Psoas muscle (tissue), 8 donors: ENCODE data around the gene KY. TPM values are rescaled to one million over a fixed set of nuclear protein-coding genes. Genes with fewer than 3 reads are reported as not detected.

Source experiments
- ATAC-seq, 4 donors: fragments of 200-7000 bp; cut with Tn5 transposase; one replicate each; pipeline ENCODE4 v1.9.1; 2020; ENCODE audit warnings: moderate library complexity in 3 of 4, mild to moderate bottlenecking in 2 of 4
- DNase-seq, 2 donors: peaks; one replicate each; pipeline ENCODE4 v3.0.0-alpha.2; 2020
- H3K27ac ChIP-seq: fragments of 200-600 bp; one replicate; pipeline ENCODE4 v1.8.0; 2022
- H3K27me3 ChIP-seq, 3 donors: fragments of 200-600 bp in 1 of 3; one replicate each; pipeline versions ENCODE4 v1.6.1 to v1.8.0; 2013 to 2022; ENCODE audit warnings: low read length in 2 of 3, mild to moderate bottlenecking in 2 of 3, moderate library complexity in 1 of 3; ENCODE audit not compliant: insufficient read depth in 3 of 3
- H3K36me3 ChIP-seq, 2 donors: fragments of 200-600 bp in 1 of 2; one replicate each; pipeline versions ENCODE4 v1.6.1 to v1.8.0; 2013 to 2022; ENCODE audit warnings: low read depth in 1 of 2, mild to moderate bottlenecking in 1 of 2, moderate library complexity in 1 of 2; ENCODE audit not compliant: insufficient read depth in 1 of 2
- H3K4me1 ChIP-seq: fragments of 200-600 bp; one replicate; pipeline ENCODE4 v1.8.0; 2022
- H3K4me3 ChIP-seq: fragments of 200-600 bp; one replicate; pipeline ENCODE4 v1.8.0; 2022; ENCODE audit warnings: mild to moderate bottlenecking
- H3K9me3 ChIP-seq: fragments of 200-600 bp; one replicate; pipeline ENCODE4 v1.8.0; 2022
- CTCF ChIP-seq: fragments of 200-600 bp; IDR thresholded peaks from one replicate; pipeline ENCODE4 v1.8.0; 2022; ENCODE audit warnings: antibody characterized with exemption
- WGBS, 3 donors: extraction: QIAGEN DNeasy Blood & Tissue Kit; methylation state at CpG; one replicate each; pipeline versions ENCODE4 v1.1.6 to v1.1.7; 2013; 5-methylcytosine and 5-hydroxymethylcytosine counted together
- intact Hi-C, 2 donors: fragments of 100-400 bp; cut with DNase I; formaldehyde crosslinking; loops; one replicate each; pipeline versions ENCODE4 v1.11.0 to v1.14.2; 2022
- polyA plus RNA-seq, 3 donors: library from polyadenylated mRNA; stranded (reverse); fragments of 200-250 nt; gene quantifications; one replicate each; pipeline ENCODE4 v1.2.3, GENCODE V29; 2013
- total RNA-seq, 4 donors: library from RNA; stranded (reverse); fragmentation: NEBNext Ultra II Directional in 2 of 4; extraction: Animal tissue kit (Norgen Biotek cat#: 25700) in 2 of 4; gene quantifications; one replicate each; pipeline versions ENCODE4 v1.2.1 to v1.2.4, GENCODE V29; 2021 to 2023
- donor health status: healthy with polysubstance abuse.
- donor health status: DM: no; HTN: no; CAD: no; lungs with moderate emphysema.
- donor health status: Bipolar disorder and iron deficiency.
- donor health status: healthy.
- donor health status: DM: yes; HTN: yes; CAD: no.
- donor health status: DM: no; HTN: no; CAD: no.
- donor health status: DM: no; HTN: no; CAD: no.
- donor health status: DM: yes; HTN: yes; CAD: no.

The KY gene
- total and polyA plus RNA-seq, 7 donors, result 0.30 to 6.7 (median 3.0) TPM; not detected in 1

DNA sequence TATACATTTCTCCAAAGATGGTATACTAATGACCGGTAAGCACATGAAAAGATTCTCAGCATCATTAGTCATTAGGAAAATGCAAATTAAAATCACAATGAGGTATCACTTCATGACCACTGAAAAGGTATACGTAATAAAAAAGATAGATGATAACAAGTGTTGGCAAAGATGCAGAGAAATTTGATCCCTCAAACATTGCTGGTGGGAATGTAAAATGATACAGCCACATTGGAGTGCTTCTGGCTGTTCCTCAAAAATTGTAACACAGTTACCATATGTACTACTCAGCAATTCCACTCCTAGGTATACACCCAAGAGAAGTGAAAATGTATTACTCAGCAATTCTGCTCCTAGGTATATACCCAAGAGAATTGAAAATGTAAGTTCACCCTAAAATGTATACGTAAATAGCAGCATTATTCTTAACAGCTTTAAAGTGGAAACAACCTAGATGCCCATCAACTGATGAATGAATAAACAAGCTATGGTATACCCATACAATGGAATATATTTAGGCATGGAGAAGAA lies 25.0 kb upstream of the KY start:
- Histone ChIP-seq H3K36me3 (no peaks in the 10 kb centered on the region), H3K27ac (no peak overlapping the region), H3K9me3 (peaks cover 22% of the 10 kb centered on the region), H3K27me3 (no peaks in the 10 kb centered on the region), H3K4me3 (no peak overlapping the region), H3K4me1 (peaks cover 12% of the 10 kb centered on the region)
- intact Hi-C loops, result no loop called here
- TF ChIP-seq CTCF, result no peak
- DNase-seq (no peak), ATAC-seq (no peak)
- WGBS, 3 donors, result 62 to 67% (median 63%) methylated on average over 3 of the region's 3 CpGs

DNA sequence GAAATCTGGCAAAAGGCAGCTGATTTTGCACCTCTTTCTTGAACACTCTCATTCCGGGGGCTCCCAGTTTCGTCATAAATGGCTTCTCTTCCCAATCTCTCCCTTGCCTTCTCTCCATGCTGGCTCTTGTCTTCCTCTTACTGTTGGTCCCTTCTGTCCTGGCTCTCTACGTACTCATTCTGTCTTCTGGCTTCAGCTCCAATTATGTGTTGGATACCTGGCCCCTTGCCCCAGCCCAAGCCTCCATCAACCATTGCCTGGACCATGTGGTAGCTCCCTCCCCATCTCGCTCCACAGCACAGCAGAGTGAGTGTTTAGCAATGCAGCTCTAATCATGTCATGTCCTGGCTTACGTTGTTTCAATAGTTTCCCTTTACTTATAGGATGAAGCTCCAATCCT lies 21.7 kb upstream of the KY start:
- DNase-seq (no peak), ATAC-seq (no peak)
- H3K4me1 ChIP-seq, result no peaks in the 10 kb centered on the region
- 87 to 92% (median 90%) methylated on average over 5 of the region's 5 CpGs for WGBS, 3 donors
- intact Hi-C loops, result no loop called here
- no peak for TF ChIP-seq CTCF
- no peaks in the 10 kb centered on the region for H3K36me3 ChIP-seq
- no peak overlapping the region for H3K4me3 ChIP-seq
- no peaks in the 10 kb centered on the region for H3K27me3 ChIP-seq
- no peak overlapping the region for H3K27ac ChIP-seq
- peaks cover 22% of the 10 kb centered on the region for H3K9me3 ChIP-seq

GRCh38 chr3:134667956-134668355 lies 17.1 kb upstream of the KY start:
- ATAC-seq, result no peak
- no peak overlapping the region for H3K4me3 ChIP-seq
- 66 to 78% (median 76%) methylated on average over 3 of the region's 3 CpGs for WGBS, 3 donors

GRCh38 chr3:134667406-134667805 lies 16.6 kb upstream of the KY start:
- intact Hi-C loops, result no loop called here
- H3K27ac ChIP-seq, result no peak overlapping the region
- peaks cover 29% of the 10 kb centered on the region for H3K4me1 ChIP-seq
- no peaks in the 10 kb centered on the region for H3K27me3 ChIP-seq
- H3K36me3 ChIP-seq, result no peaks in the 10 kb centered on the region
- H3K4me3 ChIP-seq, result no peak overlapping the region
- H3K9me3 ChIP-seq, result no peaks in the 10 kb centered on the region
- no peak for TF ChIP-seq CTCF
- ATAC-seq (no peak), DNase-seq (no peak)
- WGBS, 3 donors, result 63 to 77% (median 66%) methylated on average over 3 of the region's 3 CpGs

More at GRCh38 chr3:134667956-134668355, 17.1 kb upstream of the KY start:
- intact Hi-C loops, result no loop called here
- no peak for DNase-seq
- no peak for TF ChIP-seq CTCF
- no peaks in the 10 kb centered on the region for H3K27me3 ChIP-seq
- no peaks in the 10 kb centered on the region for H3K9me3 ChIP-seq
- H3K36me3 ChIP-seq, result no peaks in the 10 kb centered on the region
- peaks cover 29% of the 10 kb centered on the region for H3K4me1 ChIP-seq
- H3K27ac ChIP-seq, result no peak overlapping the region

GRCh38 chr3:134666885-134667284 lies 16.1 kb upstream of the KY start:
- Histone ChIP-seq H3K36me3 (no peaks in the 10 kb centered on the region), H3K9me3 (no peaks in the 10 kb centered on the region), H3K4me3 (no peak overlapping the region), H3K27me3 (no peaks in the 10 kb centered on the region), H3K4me1 (peaks cover 29% of the 10 kb centered on the region), H3K27ac (no peak overlapping the region)
- intact Hi-C loops, result no loop called here
- no peak for TF ChIP-seq CTCF
- 46 to 59% (median 46%) methylated on average over 9 of the region's 9 CpGs for WGBS, 3 donors
- ATAC-seq (no peak), DNase-seq (no peak)
